Activated CD8-positive, alpha-beta memory T cell treated with anti-CD3 and anti-CD28 coated beads, Interleukin-2, amount 10 ng/mL, durations not matched to agents 7 days and 5 days (primary cell): ENCODE data around the gene GPR141. TPM values are rescaled to one million over a fixed set of nuclear protein-coding genes. Genes with fewer than 3 reads are reported as not detected.

Source experiments
- total RNA-seq, 2 experiments: library from RNA; stranded (reverse); gene quantifications; one replicate each; pipeline ENCODE4 v1.2.3, GENCODE V29; 2021

Gene GPR141
- total RNA-seq, 2 experiments from 2014 or later, result 0.30 TPM; not detected in 1

Other genes starting within 250 kb of the GPR141 start
- gene ELMO1, start 234.9 kb upstream of the GPR141 start, total RNA-seq, result 100 to 1,000 TPM; 101 TPM
- not detected for gene NME8, start 164.8 kb downstream of the GPR141 start, total RNA-seq
- gene SFRP4, start 233.1 kb downstream of the GPR141 start, total RNA-seq, result not detected
- gene EPDR1, start 236.9 kb downstream of the GPR141 start, total RNA-seq, result 1 to 10 TPM in 1 of 2 experiments, under 1 TPM in 1; 0.93 to 1.1 TPM